HG03103 (cell line): Measurements from ENCODE around the gene GRB10.

Experiments used
- ATAC-seq: cut with Tn5 transposase; IDR thresholded peaks from one replicate; pipeline ENCODE4 v1.9.1; 2021; ENCODE audit warnings: low read depth; ENCODE audit not compliant: unreplicated experiment

Gene GRB10

GRCh38 chr7:50782375-50783208, at the start of gene GRB10:
GRB10 (minus strand) TSS chr7:50782896; CDS start chr7:50732322, 50,574 bp downstream.
- no peak for ATAC-seq

GRCh38 chr7:50828801-50829200, 46.1 kb upstream of the GRB10 start:
- ATAC-seq, result no peak

- ATAC-seq, result no peak
Measured at GRCh38 chr7:50828116-50828515, 45.4 kb upstream of the GRB10 start.

GRCh38 chr7:50827281-50827680, 44.6 kb upstream of the GRB10 start:
- ATAC-seq, result no peak

GRCh38 chr7:50826371-50827172, 43.9 kb upstream of the GRB10 start:
- no peak for ATAC-seq

- ATAC-seq, result no peak
Measured at GRCh38 chr7:50825465-50825864, 42.8 kb upstream of the GRB10 start.

- no peak for ATAC-seq
Measured at GRCh38 chr7:50824882-50825281, 42.2 kb upstream of the GRB10 start.

GRCh38 chr7:50822706-50823105, 40.0 kb upstream of the GRB10 start:
- no peak for ATAC-seq

- ATAC-seq, result no peak
Measured at GRCh38 chr7:50822110-50822509, 39.4 kb upstream of the GRB10 start.

- no peak for ATAC-seq
Measured at GRCh38 chr7:50821457-50822008, 38.8 kb upstream of the GRB10 start.

GRCh38 chr7:50818324-50818723, 35.6 kb upstream of the GRB10 start:
- no peak for ATAC-seq

GRCh38 chr7:50817561-50817960, 34.9 kb upstream of the GRB10 start:
- no peak for ATAC-seq

- ATAC-seq, result no peak
Measured at GRCh38 chr7:50815138-50815537, 32.4 kb upstream of the GRB10 start.

- no peak for ATAC-seq
Measured at GRCh38 chr7:50814166-50814565, 31.5 kb upstream of the GRB10 start.

GRCh38 chr7:50812841-50813475, 30.3 kb upstream of the GRB10 start:
- ATAC-seq, result no peak

GRCh38 chr7:50812094-50812493, 29.4 kb upstream of the GRB10 start:
- no peak for ATAC-seq

GRCh38 chr7:50808282-50808888, 25.7 kb upstream of the GRB10 start:
- ATAC-seq, result no peak

- ATAC-seq, result no peak
Measured at GRCh38 chr7:50807026-50807730, 24.5 kb upstream of the GRB10 start.

- ATAC-seq, result no peak
Measured at GRCh38 chr7:50806143-50806542, 23.4 kb upstream of the GRB10 start.
